Smooth muscle cell of trachea (primary cell): ENCODE results near the gene C3orf70. TPM values are rescaled to one million over a fixed set of nuclear protein-coding genes. Genes with fewer than 3 reads are reported as not detected.

ENCODE experiments used
- total RNA-seq: library from RNA; depleted of rRNA; stranded (reverse); fragments of >200 nt; gene quantifications from 2 replicates; pipeline ENCODE4 v1.2.1, GENCODE V29; 2014

The C3orf70 gene
- 0.66 and 0.87 TPM in 2 replicates for total RNA-seq

GRCh38 chr3:185152410-185153170 lies at the start of gene C3orf70:
TSS of gene C3orf70 (minus strand) at chr3:185153060. CDS start at chr3:185152823, 237 bp downstream.

Other genes with a start within 250 kb of the C3orf70 start
- 6.3 and 9.2 TPM in 2 replicates for gene EHHADH, start 101.0 kb upstream of the C3orf70 start, total RNA-seq
- gene MAP3K13, start 210.1 kb upstream of the C3orf70 start, total RNA-seq, result 10.9 and 20.4 TPM in 2 replicates